Kidney (tissue), 14 donors: ENCODE results near the gene FCAR. TPM values are rescaled to one million over a fixed set of nuclear protein-coding genes. Genes with fewer than 3 reads are reported as not detected.

Experiments
- DNase-seq, 5 donors: peaks; one replicate each; pipeline ENCODE4 v3.0.0-alpha.2; 2013 to 2020
- FAIRE-seq: peaks from 2 replicates; lab custom pipeline; 2012; peaks lifted over from hg19 to GRCh38; lab: Jason Lieb, UNC
- H3K27ac ChIP-seq, 2 donors: one replicate each; pipeline ENCODE4 v1.7.0; 2013; ENCODE audit warnings: low read depth in 2 of 2, low read length in 2 of 2, inconsistent platforms in 1 of 2
- H3K27me3 ChIP-seq: one replicate; pipeline ENCODE4 v1.7.1; 2013; ENCODE audit warnings: low read length, inconsistent platforms; ENCODE audit not compliant: control insufficient read depth, insufficient read depth
- H3K36me3 ChIP-seq, 3 donors: one replicate each; pipeline versions ENCODE4 v1.7.0 to v1.7.1; 2013; ENCODE audit warnings: low read length in 3 of 3, control low read depth in 1 of 3, inconsistent platforms in 1 of 3; ENCODE audit not compliant: insufficient read depth in 3 of 3, control insufficient read depth in 2 of 3
- H3K4me1 ChIP-seq, 3 donors: one replicate each; pipeline versions ENCODE4 v1.7.0 to v1.7.1; 2013; ENCODE audit warnings: low read length in 3 of 3, inconsistent platforms in 1 of 3, low read depth in 1 of 3; ENCODE audit not compliant: control insufficient read depth in 2 of 3, insufficient read depth in 2 of 3
- H3K4me3 ChIP-seq, 3 donors: one replicate each; pipeline versions ENCODE4 v1.7.0 to v1.8.1; 2013; ENCODE audit warnings: low read length in 3 of 3, control low read depth in 1 of 3, inconsistent platforms in 1 of 3
- H3K9ac ChIP-seq, 3 donors: one replicate each; pipeline versions ENCODE4 v1.7.0 to v1.7.1; 2013; ENCODE audit warnings: low read length in 3 of 3, control low read depth in 1 of 3, inconsistent platforms in 1 of 3
- H3K9me3 ChIP-seq, 3 donors: one replicate each; pipeline versions ENCODE4 v1.7.0 to v1.7.1; 2013; ENCODE audit warnings: low read length in 3 of 3, control low read depth in 1 of 3, inconsistent platforms in 1 of 3; ENCODE audit not compliant: control insufficient read depth in 2 of 3, insufficient read depth in 1 of 3
- CTCF ChIP-seq: IDR thresholded peaks from 3 replicates; pipeline ENCODE4 v1.5.1; 2012; ENCODE audit warnings: mild to moderate bottlenecking, moderate library complexity, borderline replicate concordance; ENCODE audit not compliant: insufficient read depth; ENCODE audit errors: extremely low read depth
- intact Hi-C: fragments of 100-400 bp; cut with DNase I; formaldehyde crosslinking; loops from one replicate; pipeline ENCODE4 v1.11.1; 2022
- polyA plus RNA-seq: library from polyadenylated mRNA; stranded (reverse); fragments of 350-450 nt; fragmentation: Illumina TruSeq; extraction: RNeasy Lipid Tissue Mini Kit (QIAGEN cat#74804); gene quantifications from one replicate; pipeline ENCODE4 v1.2.3, GENCODE V29; 2014; ENCODE audit warnings: low read depth, low replicate concordance; ENCODE audit not compliant: insufficient read depth
- total RNA-seq: library from RNA; stranded (reverse); fragmentation: NEBNext Ultra II Directional; extraction: Animal tissue kit (Norgen Biotek cat#: 25700); gene quantifications from one replicate; pipeline ENCODE4 v1.2.1, GENCODE V29; 2021
- donor health status: control.
- donor health status: control.
- donor health status: control.
- donor health status: control.
- donor health status: control.
- donor health status: DM: yes; HTN: yes; CAD: no.
- donor health status: Normal renal cell carcinoma (clear cell type).

The FCAR gene
- total and polyA plus RNA-seq, 2 donors from 2014 or later: 1.8 TPM; not detected in 1

DNA sequence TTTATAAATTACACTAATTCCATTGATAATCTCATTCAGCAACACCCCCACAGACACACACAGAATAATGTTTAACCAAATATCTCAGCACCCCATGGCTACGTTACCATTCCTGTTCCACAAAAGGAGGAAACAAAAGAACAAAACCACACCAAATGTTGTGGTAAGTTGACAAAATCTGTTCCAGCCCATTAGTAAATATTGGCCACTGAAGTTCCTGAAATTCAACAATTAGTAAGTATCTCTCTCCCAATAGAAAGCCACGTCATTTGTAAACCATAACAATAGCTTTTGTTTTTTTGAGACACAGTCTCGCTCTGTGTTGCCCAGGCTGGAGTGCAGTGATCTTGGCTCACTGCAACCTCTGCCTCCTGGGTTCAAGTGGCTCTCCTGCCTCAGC lies 2.3 kb upstream of the FCAR start:
- intact Hi-C loops: no loop called here
- H3K9me3 ChIP-seq: no peaks in the 10 kb centered on the region
- H3K27ac ChIP-seq: no peak overlapping the region
- H3K36me3 ChIP-seq: no peaks in the 10 kb centered on the region
- no peaks in the 10 kb centered on the region for H3K27me3 ChIP-seq
- no peak for FAIRE-seq
- H3K4me1 ChIP-seq: no peaks in the 10 kb centered on the region
- no peak overlapping the region for H3K4me3 ChIP-seq
- DNase-seq: no peak
- TF ChIP-seq CTCF: no peak
- no peak overlapping the region for H3K9ac ChIP-seq

- no peak overlapping the region for H3K27ac ChIP-seq
Observed at GRCh38 chr19:54875506-54875905, 1.5 kb downstream of the FCAR start.

DNA sequence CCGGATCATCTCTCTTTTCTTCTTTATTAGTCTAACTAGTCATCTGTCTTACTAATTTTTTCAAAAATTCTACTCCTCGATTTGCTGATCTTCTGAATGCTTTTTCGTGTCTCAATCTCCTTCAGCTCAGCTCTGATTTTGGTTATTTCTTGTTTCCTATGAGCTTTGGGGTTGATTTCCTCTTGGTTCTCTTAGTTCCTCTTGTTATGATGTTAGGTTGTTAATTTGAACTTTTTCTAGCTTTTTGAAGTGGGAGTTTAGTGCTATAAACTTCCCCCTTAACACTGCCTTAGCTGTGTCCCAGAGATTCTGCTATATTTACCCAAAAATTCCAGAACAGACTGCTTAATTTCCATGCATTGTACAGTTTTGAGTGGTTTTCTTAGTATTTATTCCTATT lies 3.4 kb downstream of the FCAR start:
- DNase-seq (no peak), FAIRE-seq (no peak)
- H3K9ac ChIP-seq: no peak overlapping the region
- TF ChIP-seq CTCF: no peak
- no peak overlapping the region for H3K4me3 ChIP-seq
- no peaks in the 10 kb centered on the region for H3K4me1 ChIP-seq
- no peak overlapping the region for H3K27ac ChIP-seq
- intact Hi-C loops: no loop called here
- no peaks in the 10 kb centered on the region for H3K27me3 ChIP-seq
- no peaks in the 10 kb centered on the region for H3K36me3 ChIP-seq
- no peaks in the 10 kb centered on the region for H3K9me3 ChIP-seq

More at GRCh38 chr19:54875506-54875905, 1.5 kb downstream of the FCAR start:
- Histone ChIP-seq H3K4me3 (no peak overlapping the region), H3K9me3 (no peaks in the 10 kb centered on the region), H3K27me3 (no peaks in the 10 kb centered on the region), H3K9ac (no peak overlapping the region), H3K36me3 (no peaks in the 10 kb centered on the region), H3K4me1 (no peaks in the 10 kb centered on the region)
- no peak for FAIRE-seq
- TF ChIP-seq CTCF: no peak
- DNase-seq: no peak
- intact Hi-C loops: no loop called here

- H3K27ac ChIP-seq: no peak overlapping the region
- H3K9me3 ChIP-seq: no peaks in the 10 kb centered on the region
- no peak for FAIRE-seq
- no peak overlapping the region for H3K4me3 ChIP-seq
- TF ChIP-seq CTCF: no peak
- H3K27me3 ChIP-seq: no peaks in the 10 kb centered on the region
- no peak for DNase-seq
- no peaks in the 10 kb centered on the region for H3K36me3 ChIP-seq
- H3K4me1 ChIP-seq: no peaks in the 10 kb centered on the region
- H3K9ac ChIP-seq: no peak overlapping the region
- intact Hi-C loops: no loop called here
Observed at GRCh38 chr19:54881884-54882283, 7.8 kb downstream of the FCAR start.
